HepG2 (cell line): Measurements from ENCODE around the gene LTA4H.

ENCODE experiments used
- CERS6 ChIP-seq: sonication (generic); formaldehyde crosslinking; IDR thresholded peaks from 2 replicates; pipeline ENCODE4 v1.5.0; 2020; ENCODE audit warnings: missing genetic modification reagents
- DBP ChIP-seq: sonication (generic); formaldehyde crosslinking; IDR thresholded peaks from 2 replicates; pipeline ENCODE4 v1.4.0; 2020; ENCODE audit warnings: missing genetic modification reagents; ENCODE audit errors: not compliant biosample characterization
- EZH2 ChIP-seq: conservative IDR thresholded peaks from 2 replicates; pipeline ENCODE4 v1.6.1; 2012; ENCODE audit warnings: mild to moderate bottlenecking, low read depth, low read length, moderate library complexity
- POLR2AphosphoS2 ChIP-seq: IDR thresholded peaks from 2 replicates; pipeline ENCODE4 v1.6.1; 2011; ENCODE audit warnings: low read depth, low read length, improper control_type of control experiment

DNA sequence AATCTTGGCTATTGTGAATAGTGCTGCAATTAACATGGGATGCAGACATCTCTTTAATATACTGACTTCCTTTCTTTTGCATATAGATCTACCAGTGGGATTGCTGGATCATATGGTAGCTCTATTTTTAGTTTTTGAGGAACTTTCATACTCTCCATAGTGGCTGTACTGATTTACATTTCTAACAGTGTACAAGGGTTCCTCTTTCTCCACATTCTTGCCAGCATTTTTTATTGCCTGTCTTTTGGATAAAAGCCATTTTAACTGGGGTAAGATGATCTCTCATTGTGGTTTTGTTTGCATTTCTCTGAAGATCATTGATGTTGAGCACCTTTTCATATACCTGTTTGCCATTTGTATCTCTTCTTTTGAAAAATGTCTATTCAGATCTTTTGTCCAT is 83.9 kb downstream of the LTA4H start:
- no peak for TF ChIP-seq EZH2
- no peak for TF ChIP-seq DBP (CRISPR knock-in tag)
- TF ChIP-seq POLR2AphosphoS2 = no peak
- TF ChIP-seq CERS6 = no peak
